Vagina (tissue), 2 donors: Measurements from ENCODE around the gene CEP85L. TPM values are rescaled to one million over a fixed set of nuclear protein-coding genes. Genes with fewer than 3 reads are reported as not detected.
A peak's percentile ranks its signal among the peaks of the same experiment; 100 is the strongest.

ENCODE experiments used
- DNase-seq, 2 donors: peaks; one replicate each; pipeline ENCODE4 v3.0.0-alpha.2; 2017; ENCODE audit errors: extremely low spot score in 2 of 2
- H3K27ac ChIP-seq: fragments of 200-600 bp; sonication (generic); one replicate; pipeline ENCODE4 v1.5.1; 2019
- H3K27me3 ChIP-seq: fragments of 200-600 bp; sonication (generic); one replicate; pipeline ENCODE4 v1.5.1; 2019
- H3K36me3 ChIP-seq, 2 donors: fragments of 200-600 bp; sonication (generic); one replicate each; pipeline ENCODE4 v1.5.1; 2017 to 2019
- H3K4me1 ChIP-seq: fragments of 200-600 bp; sonication (generic); one replicate; pipeline ENCODE4 v1.5.1; 2019
- H3K4me3 ChIP-seq, 2 donors: fragments of 200-600 bp; sonication (generic); 1 replicate in 1 of 2; 2 replicates in 1 of 2; pipeline ENCODE4 v1.5.1; 2016 to 2019
- H3K9me3 ChIP-seq: fragments of 200-600 bp; sonication (generic); one replicate; pipeline ENCODE4 v1.5.1; 2019
- POLR2A ChIP-seq, 2 donors: fragments of 450-650 bp; IDR thresholded peaks; one replicate each; pipeline ENCODE4 v1.6.1; 2017; ENCODE audit warnings: antibody characterized with exemption in 2 of 2, mild to moderate bottlenecking in 2 of 2, moderate library complexity in 2 of 2
- POLR2AphosphoS5 ChIP-seq, 2 donors: sonication (generic); formaldehyde crosslinking; IDR thresholded peaks; one replicate each; pipeline ENCODE4 v1.9.0; 2017; ENCODE audit warnings: antibody characterized with exemption in 2 of 2, mild to moderate bottlenecking in 2 of 2, low read depth in 1 of 2; ENCODE audit not compliant: insufficient read depth in 1 of 2
- intact Hi-C: fragments of 100-400 bp; cut with DNase I; formaldehyde crosslinking; loops from one replicate; pipeline ENCODE4 v1.15.1; 2023
- total RNA-seq: library from RNA; depleted of rRNA; stranded (reverse); fragments of >200 nt; gene quantifications from one replicate; pipeline ENCODE4 v1.2.3, GENCODE V29; 2016
- TF ChIP-seq, protein P1 (sequence below), 3 experiments: fragments of 450-650 bp in 2 of 3; fragments of 200-600 bp in 1 of 3; sonication (generic) in 1 of 3; IDR thresholded peaks; one replicate each; pipeline ENCODE4 v1.5.1; 2017 to 2019; ENCODE audit warnings: antibody characterized with exemption in 3 of 3, mild to moderate bottlenecking in 2 of 3, moderate library complexity in 2 of 3

The CEP85L gene
- total RNA-seq, 1 donor from 2014 or later: 11.8 TPM

DNA sequence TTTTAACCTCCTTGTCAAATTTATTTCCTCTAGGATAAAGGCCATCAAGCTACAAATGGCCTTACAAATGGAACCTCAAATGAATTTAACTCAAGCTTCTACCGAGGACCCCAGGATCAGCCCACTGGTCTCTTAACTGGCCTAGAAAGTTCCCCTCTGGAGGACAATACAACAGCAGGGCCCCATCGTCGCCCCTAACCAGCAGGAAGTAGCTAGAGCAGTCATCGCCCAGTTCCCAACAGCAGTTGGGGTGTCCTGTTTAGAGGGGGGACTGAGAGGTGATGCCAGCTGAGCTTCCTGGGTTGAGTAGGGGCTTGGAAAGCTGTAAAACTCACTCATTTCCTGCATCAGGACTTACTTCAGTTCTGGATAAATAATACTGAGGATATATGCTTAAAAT is 25.6 kb downstream of the CEP85L start:
- intact Hi-C loops: no loop called here
- no peaks in the 10 kb centered on the region for H3K9me3 ChIP-seq
- no peaks in the 10 kb centered on the region for H3K27me3 ChIP-seq
- DNase-seq: no peak
- H3K27ac ChIP-seq: no peak overlapping the region
- peaks cover 14% of the 10 kb centered on the region for H3K4me1 ChIP-seq
- H3K4me3 ChIP-seq: no peak overlapping the region
- no peak for TF ChIP-seq POLR2AphosphoS5 (IDR thresholded peaks at IDR 0.05; ENCODE audit: insufficient read depth in 1 of 2, low read depth in 1 of 2)
- TF ChIP-seq, protein P1, sequence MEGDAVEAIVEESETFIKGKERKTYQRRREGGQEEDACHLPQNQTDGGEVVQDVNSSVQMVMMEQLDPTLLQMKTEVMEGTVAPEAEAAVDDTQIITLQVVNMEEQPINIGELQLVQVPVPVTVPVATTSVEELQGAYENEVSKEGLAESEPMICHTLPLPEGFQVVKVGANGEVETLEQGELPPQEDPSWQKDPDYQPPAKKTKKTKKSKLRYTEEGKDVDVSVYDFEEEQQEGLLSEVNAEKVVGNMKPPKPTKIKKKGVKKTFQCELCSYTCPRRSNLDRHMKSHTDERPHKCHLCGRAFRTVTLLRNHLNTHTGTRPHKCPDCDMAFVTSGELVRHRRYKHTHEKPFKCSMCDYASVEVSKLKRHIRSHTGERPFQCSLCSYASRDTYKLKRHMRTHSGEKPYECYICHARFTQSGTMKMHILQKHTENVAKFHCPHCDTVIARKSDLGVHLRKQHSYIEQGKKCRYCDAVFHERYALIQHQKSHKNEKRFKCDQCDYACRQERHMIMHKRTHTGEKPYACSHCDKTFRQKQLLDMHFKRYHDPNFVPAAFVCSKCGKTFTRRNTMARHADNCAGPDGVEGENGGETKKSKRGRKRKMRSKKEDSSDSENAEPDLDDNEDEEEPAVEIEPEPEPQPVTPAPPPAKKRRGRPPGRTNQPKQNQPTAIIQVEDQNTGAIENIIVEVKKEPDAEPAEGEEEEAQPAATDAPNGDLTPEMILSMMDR (IDR thresholded peaks at IDR 0.05): no peak
- TF ChIP-seq POLR2A (IDR thresholded peaks at IDR 0.05): no peak
- peaks cover 0 to 4% of the 10 kb centered on the region in 2 donors for H3K36me3 ChIP-seq

- no peaks in the 10 kb centered on the region for H3K36me3 ChIP-seq
- H3K4me1 ChIP-seq: peaks cover 5% of the 10 kb centered on the region
- H3K4me3 ChIP-seq: no peak overlapping the region
- TF ChIP-seq, protein P1 (IDR thresholded peaks at IDR 0.05): no peak
- TF ChIP-seq POLR2A (IDR thresholded peaks at IDR 0.05) (no peak), POLR2AphosphoS5 (IDR thresholded peaks at IDR 0.05; ENCODE audit: insufficient read depth in 1 of 2, low read depth in 1 of 2) (no peak)
- H3K9me3 ChIP-seq: no peaks in the 10 kb centered on the region
- H3K27me3 ChIP-seq: no peaks in the 10 kb centered on the region
- DNase-seq: no peak
- no peak overlapping the region for H3K27ac ChIP-seq
- intact Hi-C loops: no loop called here
These were observed 29.5 kb downstream of the CEP85L start for GRCh38 chr6:118621799-118622470.

GRCh38 chr6:118620202-118620601 is 31.2 kb downstream of the CEP85L start:
- Histone ChIP-seq H3K36me3 (no peaks in the 10 kb centered on the region), H3K9me3 (no peaks in the 10 kb centered on the region), H3K27ac (no peak overlapping the region), H3K4me3 (no peak overlapping the region), H3K4me1 (peaks cover 5% of the 10 kb centered on the region), H3K27me3 (no peaks in the 10 kb centered on the region)
- DNase-seq: no peak
- no peak for TF ChIP-seq POLR2A (IDR thresholded peaks at IDR 0.05)
- TF ChIP-seq POLR2AphosphoS5 (IDR thresholded peaks at IDR 0.05; ENCODE audit: insufficient read depth in 1 of 2, low read depth in 1 of 2): no peak
- TF ChIP-seq, protein P1 (IDR thresholded peaks at IDR 0.05): no peak
- intact Hi-C loops: no loop called here

DNA sequence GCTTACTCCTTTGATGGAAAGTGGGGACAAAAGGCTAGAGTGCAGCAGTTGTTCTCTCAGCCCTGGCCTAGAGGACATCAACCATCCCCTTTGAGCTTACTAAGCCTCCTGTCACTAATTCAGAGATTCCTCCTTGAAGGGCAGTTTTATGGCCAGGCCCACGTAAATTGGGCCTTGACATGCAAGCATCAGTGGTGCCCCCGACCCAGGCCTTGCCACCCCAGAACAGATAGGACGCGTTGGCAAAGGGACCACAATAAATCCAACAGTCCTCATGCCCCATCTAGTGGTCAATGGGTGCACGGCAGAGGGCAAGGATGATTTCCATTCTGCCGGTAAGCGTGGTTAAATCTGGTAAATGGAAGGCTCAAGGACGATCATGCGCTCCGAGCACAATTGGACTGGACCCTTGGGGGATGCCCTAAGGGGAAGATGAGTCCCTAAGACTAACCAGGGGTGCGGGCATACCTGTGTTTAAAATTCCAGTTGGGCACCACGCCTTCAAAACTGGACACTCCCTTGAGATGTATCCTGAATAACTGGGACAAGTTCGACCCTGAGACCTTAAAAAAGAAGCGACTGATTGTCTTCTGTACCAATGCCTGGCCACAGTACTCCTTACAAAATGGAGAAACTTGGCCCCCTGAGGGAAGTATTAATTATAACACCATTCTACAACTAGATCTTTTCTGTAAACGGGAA is 32.6 kb downstream of the CEP85L start:
- no peak for TF ChIP-seq POLR2AphosphoS5 (IDR thresholded peaks at IDR 0.05; ENCODE audit: insufficient read depth in 1 of 2, low read depth in 1 of 2)
- TF ChIP-seq, protein P1 (IDR thresholded peaks at IDR 0.05): peak in 2 of 3 experiments; percentile 49 to 79
- no peak overlapping the region for H3K4me3 ChIP-seq
- H3K36me3 ChIP-seq: no peaks in the 10 kb centered on the region
- H3K27ac ChIP-seq: no peak overlapping the region
- no peaks in the 10 kb centered on the region for H3K9me3 ChIP-seq
- intact Hi-C loops: no loop called here
- H3K27me3 ChIP-seq: no peaks in the 10 kb centered on the region
- DNase-seq: no peak
- H3K4me1 ChIP-seq: peaks cover 5% of the 10 kb centered on the region

DNA sequence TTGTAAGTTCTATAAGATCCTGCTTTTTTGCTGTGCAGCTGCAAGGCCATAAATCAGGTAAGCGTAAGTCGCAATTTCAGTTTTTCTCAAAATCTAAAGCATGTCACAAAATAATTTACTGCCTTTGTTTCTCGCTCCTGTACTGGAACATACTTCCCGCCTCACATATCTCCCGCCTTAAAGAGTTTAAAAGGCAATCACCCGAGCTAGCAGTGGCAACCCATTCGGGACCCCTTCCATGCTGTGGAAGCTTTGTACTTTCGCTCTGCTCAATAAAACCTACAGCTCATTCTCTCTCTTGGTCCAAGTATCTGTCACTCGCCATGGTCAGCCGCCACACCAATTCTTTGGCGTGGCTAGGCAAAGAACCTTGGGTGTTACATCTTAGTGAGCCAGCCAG is 34.0 kb downstream of the CEP85L start:
- Histone ChIP-seq H3K27ac (no peak overlapping the region), H3K27me3 (no peaks in the 10 kb centered on the region), H3K4me1 (peaks cover 5% of the 10 kb centered on the region), H3K36me3 (no peaks in the 10 kb centered on the region), H3K4me3 (no peak overlapping the region), H3K9me3 (no peaks in the 10 kb centered on the region)
- TF ChIP-seq POLR2A (IDR thresholded peaks at IDR 0.05): no peak
- no peak for TF ChIP-seq POLR2AphosphoS5 (IDR thresholded peaks at IDR 0.05; ENCODE audit: insufficient read depth in 1 of 2, low read depth in 1 of 2)
- TF ChIP-seq, protein P1 (IDR thresholded peaks at IDR 0.05): no peak
- intact Hi-C loops: no loop called here
- no peak for DNase-seq
